ENCODE data around the gene MAP3K19.
"Not testable (repeated sequence)": the region's sequence is repeated elsewhere in the genome, so short reads cannot be mapped to it uniquely, and the experiment has no call there.

Gene MAP3K19

DNA sequence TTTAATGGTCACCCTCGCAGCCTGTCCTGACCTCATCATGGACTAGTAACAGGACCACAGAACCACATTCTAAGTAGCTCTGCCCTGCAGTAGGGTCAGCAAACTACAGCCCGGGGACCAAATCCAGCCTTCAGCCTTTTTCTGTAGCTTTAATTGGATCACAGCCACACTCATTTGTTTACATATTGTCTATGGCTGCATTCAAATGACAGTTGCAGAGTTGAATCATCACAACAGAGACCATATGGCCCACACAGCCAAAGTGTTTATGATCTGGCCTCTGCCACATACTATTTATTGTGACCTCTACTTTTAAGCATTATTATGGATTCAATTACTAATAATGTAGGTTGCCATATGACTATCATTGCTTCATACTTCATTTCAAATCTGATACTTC lies 47.7 kb downstream of the MAP3K19 start:
- Histone ChIP-seq H3K27me3 (ENCODE audit: control insufficient read depth, insufficient read depth, low read length, poor library complexity, severe bottlenecking) (no peaks in the 10 kb centered on the region), H3K4me1 (ENCODE audit: control insufficient read depth, insufficient read depth, low read length) (no peaks in the 10 kb centered on the region), H3K9me3 (ENCODE audit: control insufficient read depth, low read length) (no peaks in the 10 kb centered on the region), H3K27ac (ENCODE audit: insufficient read depth, low read depth, low read length, poor library complexity, severe bottlenecking) (no peak overlapping the region), H3K36me3 (ENCODE audit: control insufficient read depth, insufficient read depth, low read length) (no peaks in the 10 kb centered on the region), H3K4me3 (ENCODE audit: insufficient read depth, low read depth, low read length) (no peak overlapping the region)
- 79 to 89% methylated on average over 2 of the region's 2 CpGs for WGBS, 2 experiments

DNA sequence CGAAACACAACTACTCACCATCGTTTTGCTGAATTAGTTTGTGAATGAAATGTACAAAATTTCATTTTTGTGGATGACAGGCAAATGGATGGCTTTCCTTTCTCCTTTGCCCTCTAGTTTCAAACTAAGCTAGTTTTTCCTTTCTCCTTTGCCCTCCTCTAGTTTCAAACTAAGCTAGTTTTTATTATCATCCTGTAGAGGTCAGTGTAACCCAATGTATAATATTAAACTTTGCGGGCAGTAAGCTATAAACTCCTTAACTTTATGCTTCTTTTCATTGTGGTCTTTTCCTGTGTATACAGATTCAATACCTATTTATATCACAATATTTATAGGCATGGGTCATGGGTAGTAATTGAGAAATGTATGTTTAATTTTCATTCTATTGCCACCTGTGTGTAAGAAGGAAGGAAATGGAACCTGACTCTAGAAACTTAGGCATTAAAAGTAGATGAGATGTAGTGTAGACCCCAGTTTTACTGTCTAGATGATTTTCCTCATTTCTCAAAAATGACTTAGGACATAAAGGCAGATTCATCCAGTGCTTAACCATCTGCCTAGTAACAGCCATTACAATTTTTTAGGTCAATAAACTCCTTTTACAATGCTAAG lies 58.1 kb downstream of the MAP3K19 start:
- 62% methylated on average over 3 of the region's 3 CpGs; no CpG with 5 or more reads in 1 of the 2 experiments for WGBS, 2 experiments

DNA sequence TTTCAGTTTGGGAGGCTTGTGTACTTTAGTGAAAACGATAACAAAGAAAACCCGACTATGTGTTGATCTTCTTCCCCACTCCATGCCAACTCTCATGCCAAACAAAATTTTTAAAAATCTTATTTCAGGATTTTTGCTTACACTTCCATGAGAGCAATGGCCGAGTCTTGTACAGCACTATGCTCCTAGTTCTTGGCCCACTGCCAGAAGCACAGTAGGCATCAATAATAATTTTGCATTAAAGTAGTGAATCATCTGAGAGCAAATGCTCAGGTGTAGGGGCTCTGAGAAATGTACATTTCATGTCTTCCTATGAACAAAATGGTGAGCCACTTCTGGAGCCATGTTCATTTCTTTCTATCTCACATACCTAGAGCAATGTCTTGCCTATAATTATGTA lies 62.2 kb downstream of the MAP3K19 start:
- Histone ChIP-seq H3K27ac (ENCODE audit: insufficient read depth, low read depth, low read length, poor library complexity, severe bottlenecking) (no peak overlapping the region), H3K4me1 (ENCODE audit: control insufficient read depth, insufficient read depth, low read length) (no peaks in the 10 kb centered on the region), H3K36me3 (ENCODE audit: control insufficient read depth, insufficient read depth, low read length) (no peaks in the 10 kb centered on the region), H3K4me3 (ENCODE audit: insufficient read depth, low read depth, low read length) (no peak overlapping the region), H3K27me3 (ENCODE audit: control insufficient read depth, insufficient read depth, low read length, poor library complexity, severe bottlenecking) (no peaks in the 10 kb centered on the region), H3K9me3 (ENCODE audit: control insufficient read depth, low read length) (no peaks in the 10 kb centered on the region)
- 88 to 95% methylated on average over 3 of the region's 3 CpGs for WGBS, 2 experiments

More for the DNA sequence above, 58.1 kb downstream of the MAP3K19 start:
- no peak overlapping the region for H3K27ac ChIP-seq (ENCODE audit: insufficient read depth, low read depth, low read length, poor library complexity, severe bottlenecking)
- no peaks in the 10 kb centered on the region for H3K27me3 ChIP-seq (ENCODE audit: control insufficient read depth, insufficient read depth, low read length, poor library complexity, severe bottlenecking)
- H3K4me1 ChIP-seq (ENCODE audit: control insufficient read depth, insufficient read depth, low read length) = no peaks in the 10 kb centered on the region
- no peaks in the 10 kb centered on the region for H3K9me3 ChIP-seq (ENCODE audit: control insufficient read depth, low read length)
- no peaks in the 10 kb centered on the region for H3K36me3 ChIP-seq (ENCODE audit: control insufficient read depth, insufficient read depth, low read length)
- H3K4me3 ChIP-seq (ENCODE audit: insufficient read depth, low read depth, low read length) = no peak overlapping the region

DNA sequence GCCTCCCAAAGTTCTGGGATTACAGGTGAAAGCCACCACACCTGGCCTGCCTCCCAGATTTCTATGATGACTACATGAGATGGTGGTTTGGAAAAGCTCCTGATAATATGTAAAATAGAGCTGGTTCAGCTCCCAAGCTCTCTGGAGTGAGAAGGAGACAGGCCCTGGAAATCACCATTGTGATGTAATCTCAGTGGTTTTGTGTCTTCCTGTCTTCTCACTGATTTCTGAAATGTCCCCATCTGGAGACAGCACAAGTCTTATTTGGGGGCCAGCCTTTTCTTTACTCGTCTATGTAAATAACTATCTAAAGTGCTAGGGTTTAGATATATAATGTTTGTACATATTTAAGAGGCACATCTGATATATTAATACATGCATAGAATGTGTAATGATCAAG lies 64.6 kb downstream of the MAP3K19 start:
- Histone ChIP-seq H3K9me3 (ENCODE audit: control insufficient read depth, low read length) (no peaks in the 10 kb centered on the region), H3K4me1 (ENCODE audit: control insufficient read depth, insufficient read depth, low read length) (no peaks in the 10 kb centered on the region), H3K36me3 (ENCODE audit: control insufficient read depth, insufficient read depth, low read length) (no peaks in the 10 kb centered on the region), H3K4me3 (ENCODE audit: insufficient read depth, low read depth, low read length) (no peak overlapping the region), H3K27me3 (ENCODE audit: control insufficient read depth, insufficient read depth, low read length, poor library complexity, severe bottlenecking) (no peaks in the 10 kb centered on the region), H3K27ac (ENCODE audit: insufficient read depth, low read depth, low read length, poor library complexity, severe bottlenecking) (no peak overlapping the region)
- WGBS, 2 experiments = no CpG with 5 or more reads among the region's 1 CpG

- Histone ChIP-seq H3K4me3 (ENCODE audit: insufficient read depth, low read depth, low read length) (no peak overlapping the region), H3K4me1 (ENCODE audit: control insufficient read depth, insufficient read depth, low read length) (no peaks in the 10 kb centered on the region), H3K27ac (ENCODE audit: insufficient read depth, low read depth, low read length, poor library complexity, severe bottlenecking) (no peak overlapping the region), H3K27me3 (ENCODE audit: control insufficient read depth, insufficient read depth, low read length, poor library complexity, severe bottlenecking) (no peaks in the 10 kb centered on the region), H3K36me3 (ENCODE audit: control insufficient read depth, insufficient read depth, low read length) (no peaks in the 10 kb centered on the region), H3K9me3 (ENCODE audit: control insufficient read depth, low read length) (no peaks in the 10 kb centered on the region)
- 96 to 98% methylated on average over 7 of the region's 7 CpGs for WGBS, 2 experiments
Observed at GRCh38 chr2:134980639-134981038, 66.6 kb downstream of the MAP3K19 start.

DNA sequence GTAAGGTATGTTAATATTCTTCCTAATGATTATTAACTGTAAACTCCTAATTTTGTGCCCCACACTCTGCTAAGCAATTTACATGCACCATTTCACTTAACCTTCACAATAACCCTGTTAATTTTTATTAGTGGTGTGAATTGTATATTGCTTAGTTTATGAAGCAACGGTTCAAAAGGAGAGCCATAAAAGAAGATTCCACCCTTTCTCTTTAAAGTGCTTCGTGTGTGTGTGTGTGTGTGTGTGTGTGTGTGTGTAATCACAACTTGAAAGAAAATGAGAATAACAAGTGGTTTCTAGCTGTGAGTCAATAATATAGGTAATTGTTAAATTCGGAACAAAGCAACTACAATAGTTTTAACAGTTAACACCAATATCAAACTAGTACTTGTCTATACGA lies 68.0 kb downstream of the MAP3K19 start:
- Histone ChIP-seq H3K36me3 (ENCODE audit: control insufficient read depth, insufficient read depth, low read length) (no peaks in the 10 kb centered on the region), H3K4me3 (ENCODE audit: insufficient read depth, low read depth, low read length) (no peak overlapping the region), H3K27ac (ENCODE audit: insufficient read depth, low read depth, low read length, poor library complexity, severe bottlenecking) (no peak overlapping the region), H3K27me3 (ENCODE audit: control insufficient read depth, insufficient read depth, low read length, poor library complexity, severe bottlenecking) (no peaks in the 10 kb centered on the region), H3K9me3 (ENCODE audit: control insufficient read depth, low read length) (no peaks in the 10 kb centered on the region), H3K4me1 (ENCODE audit: control insufficient read depth, insufficient read depth, low read length) (no peaks in the 10 kb centered on the region)
- 81 to 93% methylated on average over 3 to 4 of the region's 4 CpGs for WGBS, 2 experiments

DNA sequence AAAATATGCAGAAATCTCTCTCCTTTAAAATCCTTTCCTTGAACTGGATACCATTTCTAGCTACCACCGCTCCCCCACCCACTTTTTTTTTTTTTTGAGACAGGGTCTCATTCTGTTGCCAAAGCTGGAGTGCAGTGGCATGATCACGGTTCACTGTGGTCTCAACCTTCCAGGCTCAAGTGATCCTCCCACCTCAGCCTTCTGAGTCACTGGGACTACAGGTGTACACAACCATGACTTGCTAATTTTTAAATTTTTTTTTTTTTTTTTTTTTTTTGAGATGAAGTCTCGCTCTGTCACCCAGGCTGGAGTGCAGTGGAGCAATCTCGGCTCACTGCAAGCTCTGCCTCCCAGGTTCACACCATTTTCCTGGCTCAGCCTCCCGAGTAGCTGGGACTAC lies 70.1 kb downstream of the MAP3K19 start:
- not testable (repeated sequence) for H3K36me3 ChIP-seq (ENCODE audit: control insufficient read depth, insufficient read depth, low read length); H3K4me3 ChIP-seq (ENCODE audit: insufficient read depth, low read depth, low read length); H3K9me3 ChIP-seq (ENCODE audit: control insufficient read depth, low read length); H3K27ac ChIP-seq (ENCODE audit: insufficient read depth, low read depth, low read length, poor library complexity, severe bottlenecking); H3K4me1 ChIP-seq (ENCODE audit: control insufficient read depth, insufficient read depth, low read length); H3K27me3 ChIP-seq (ENCODE audit: control insufficient read depth, insufficient read depth, low read length, poor library complexity, severe bottlenecking)
- 96 to 97% methylated on average over 5 of the region's 5 CpGs for WGBS, 2 experiments

DNA sequence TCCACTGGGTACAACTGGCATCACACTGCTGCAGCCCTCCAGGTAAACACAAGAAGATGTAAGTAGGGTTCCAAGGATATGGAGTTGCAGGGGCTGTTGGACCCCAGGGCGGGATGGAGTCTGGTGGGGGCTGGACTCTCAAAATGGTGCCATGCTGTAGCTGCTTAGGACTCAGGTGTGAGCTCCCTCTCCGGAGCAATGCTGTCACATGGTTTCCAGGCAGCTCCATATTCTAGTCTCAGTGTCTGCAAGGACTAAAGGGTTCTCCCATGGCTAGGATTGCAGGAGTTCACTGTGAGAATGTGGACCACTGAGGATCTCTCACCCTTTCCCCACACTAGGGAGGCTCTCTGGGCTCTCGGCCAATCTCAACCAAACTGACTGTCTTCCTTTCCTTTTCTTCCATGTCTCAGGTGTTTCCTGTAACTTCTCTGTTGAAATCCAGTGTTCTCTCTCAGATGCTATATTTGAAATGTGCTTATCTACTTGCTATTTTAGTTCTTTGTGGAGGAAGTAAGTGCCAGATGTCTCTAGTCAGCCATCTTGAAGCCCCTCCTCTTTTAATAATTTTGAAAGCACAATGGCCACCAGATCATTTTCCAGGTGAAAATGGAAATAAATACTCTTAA lies 71.1 kb downstream of the MAP3K19 start:
- Histone ChIP-seq H3K36me3 (ENCODE audit: control insufficient read depth, insufficient read depth, low read length) (no peaks in the 10 kb centered on the region), H3K27ac (ENCODE audit: insufficient read depth, low read depth, low read length, poor library complexity, severe bottlenecking) (no peak overlapping the region), H3K9me3 (ENCODE audit: control insufficient read depth, low read length) (no peaks in the 10 kb centered on the region), H3K4me3 (ENCODE audit: insufficient read depth, low read depth, low read length) (no peak overlapping the region), H3K27me3 (ENCODE audit: control insufficient read depth, insufficient read depth, low read length, poor library complexity, severe bottlenecking) (no peaks in the 10 kb centered on the region), H3K4me1 (ENCODE audit: control insufficient read depth, insufficient read depth, low read length) (no peaks in the 10 kb centered on the region)
- WGBS, 2 experiments = 91 to 94% methylated on average over 3 of the region's 3 CpGs

DNA sequence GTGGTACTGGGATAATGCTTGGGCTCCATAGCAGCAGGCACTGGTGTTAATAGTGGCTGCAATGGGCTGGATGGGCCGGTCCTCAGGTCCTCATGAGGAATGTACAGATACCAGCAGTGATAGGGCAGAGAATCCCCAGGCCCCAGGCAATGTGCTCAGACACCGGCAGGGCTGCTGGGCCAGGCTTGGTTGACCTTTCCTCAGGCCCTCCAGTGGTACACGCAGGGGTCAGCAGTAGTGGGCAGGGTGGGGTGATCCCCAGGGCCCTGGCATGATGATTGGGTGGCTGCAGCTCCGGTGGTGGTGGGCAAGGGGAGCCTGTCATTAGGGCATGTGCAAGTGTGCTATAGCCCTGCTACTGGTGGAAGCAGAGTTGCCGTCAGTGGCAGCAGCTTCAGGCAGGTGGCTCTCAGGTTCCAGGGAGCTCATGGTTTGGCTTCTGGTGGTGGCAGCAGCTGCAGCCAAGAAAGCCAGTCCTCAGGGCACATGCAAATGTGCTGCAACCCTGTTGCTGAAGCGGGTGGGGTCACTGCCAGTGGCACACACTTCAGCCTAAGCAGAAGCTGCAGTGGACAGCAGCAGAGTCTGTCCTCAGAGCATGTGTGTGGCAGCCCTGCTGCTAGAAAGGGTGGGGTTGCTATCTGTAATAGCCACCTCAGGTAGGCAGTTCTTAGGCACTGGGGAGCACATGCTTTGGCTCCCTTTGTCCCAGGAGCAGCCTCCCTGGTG lies 71.8 kb downstream of the MAP3K19 start:
- no peaks in the 10 kb centered on the region for H3K36me3 ChIP-seq (ENCODE audit: control insufficient read depth, insufficient read depth, low read length)
- no peaks in the 10 kb centered on the region for H3K4me1 ChIP-seq (ENCODE audit: control insufficient read depth, insufficient read depth, low read length)
- H3K9me3 ChIP-seq (ENCODE audit: control insufficient read depth, low read length) = no peaks in the 10 kb centered on the region
- H3K4me3 ChIP-seq (ENCODE audit: insufficient read depth, low read depth, low read length) = no peak overlapping the region
- no peak overlapping the region for H3K27ac ChIP-seq (ENCODE audit: insufficient read depth, low read depth, low read length, poor library complexity, severe bottlenecking)
- H3K27me3 ChIP-seq (ENCODE audit: control insufficient read depth, insufficient read depth, low read length, poor library complexity, severe bottlenecking) = no peaks in the 10 kb centered on the region
- 89 to 92% methylated on average over 6 of the region's 6 CpGs for WGBS, 2 experiments

DNA sequence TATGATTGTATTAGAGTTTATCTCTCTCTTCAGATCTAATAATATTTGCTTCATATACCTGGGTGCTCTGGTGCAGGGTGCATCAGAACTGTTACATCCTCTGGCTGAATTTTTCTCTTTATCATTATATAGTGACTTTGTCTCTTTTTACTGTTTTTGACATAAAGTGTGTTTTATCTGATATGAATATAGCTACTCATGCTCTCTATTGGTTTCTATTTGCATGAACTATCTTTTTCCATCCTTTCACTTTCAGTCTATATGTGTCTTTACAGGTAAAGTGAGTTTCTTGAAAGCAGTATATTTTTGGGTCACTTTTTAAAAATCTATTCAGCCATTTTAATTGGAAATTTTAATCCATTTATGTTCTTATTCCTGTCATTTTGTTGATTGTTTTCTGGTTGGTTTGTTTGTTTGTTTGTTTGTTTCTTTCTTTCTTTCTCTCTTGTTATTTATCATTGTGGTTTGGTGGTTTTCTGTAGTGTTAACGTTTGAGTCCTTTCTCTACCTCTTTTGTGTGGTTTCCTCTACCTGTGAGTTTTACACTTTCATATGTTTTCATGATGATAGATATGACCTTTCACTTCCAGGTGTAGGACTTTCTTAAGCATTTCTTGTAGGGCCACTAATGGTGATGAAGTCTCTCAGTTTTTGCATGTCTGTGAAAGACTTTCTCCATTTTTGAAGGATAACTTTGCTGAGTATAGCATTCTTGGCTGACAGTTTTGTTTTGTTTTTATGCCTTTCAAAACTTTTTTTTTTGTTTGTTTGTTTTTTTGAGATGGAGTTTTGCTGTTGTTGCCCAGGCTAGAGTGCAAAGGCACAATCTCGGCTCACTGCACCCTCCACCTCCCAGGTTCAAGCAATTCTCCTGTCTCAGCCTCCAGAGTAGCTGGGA lies 73.8 kb downstream of the MAP3K19 start:
- Histone ChIP-seq H3K36me3 (ENCODE audit: control insufficient read depth, insufficient read depth, low read length) (no peaks in the 10 kb centered on the region), H3K27me3 (ENCODE audit: control insufficient read depth, insufficient read depth, low read length, poor library complexity, severe bottlenecking) (no peaks in the 10 kb centered on the region), H3K9me3 (ENCODE audit: control insufficient read depth, low read length) (no peaks in the 10 kb centered on the region), H3K4me1 (ENCODE audit: control insufficient read depth, insufficient read depth, low read length) (no peaks in the 10 kb centered on the region), H3K27ac (ENCODE audit: insufficient read depth, low read depth, low read length, poor library complexity, severe bottlenecking) (no peak overlapping the region), H3K4me3 (ENCODE audit: insufficient read depth, low read depth, low read length) (no peak overlapping the region)
- whole genome bisulfite sequencing, 2 experiments = 75 to 92% methylated on average over 1 of the region's 2 CpGs
